Stomach (tissue), 4 donors: ENCODE data around the gene COIL.

ENCODE experiments used
- EP300 ChIP-seq: sonication (generic); formaldehyde crosslinking; IDR thresholded peaks from one replicate; pipeline ENCODE4 v1.6.1; 2017; ENCODE audit warnings: antibody characterized with exemption
- POLR2AphosphoS5 ChIP-seq, 3 donors: sonication (generic); formaldehyde crosslinking; IDR thresholded peaks; one replicate each; pipeline ENCODE4 v1.6.1; 2016; ENCODE audit warnings: antibody characterized with exemption in 3 of 3
- TF ChIP-seq, protein P1 (sequence below), 7 experiments: fragments of 450-650 bp in 4 of 7; fragments of 200-600 bp in 3 of 7; sonication (generic) in 3 of 7; IDR thresholded peaks; one replicate each; pipeline ENCODE4 v1.5.1; 2016 to 2019; ENCODE audit warnings: antibody characterized with exemption in 7 of 7, control low read depth in 2 of 7, mild to moderate bottlenecking in 1 of 7

- TF ChIP-seq, protein P1, sequence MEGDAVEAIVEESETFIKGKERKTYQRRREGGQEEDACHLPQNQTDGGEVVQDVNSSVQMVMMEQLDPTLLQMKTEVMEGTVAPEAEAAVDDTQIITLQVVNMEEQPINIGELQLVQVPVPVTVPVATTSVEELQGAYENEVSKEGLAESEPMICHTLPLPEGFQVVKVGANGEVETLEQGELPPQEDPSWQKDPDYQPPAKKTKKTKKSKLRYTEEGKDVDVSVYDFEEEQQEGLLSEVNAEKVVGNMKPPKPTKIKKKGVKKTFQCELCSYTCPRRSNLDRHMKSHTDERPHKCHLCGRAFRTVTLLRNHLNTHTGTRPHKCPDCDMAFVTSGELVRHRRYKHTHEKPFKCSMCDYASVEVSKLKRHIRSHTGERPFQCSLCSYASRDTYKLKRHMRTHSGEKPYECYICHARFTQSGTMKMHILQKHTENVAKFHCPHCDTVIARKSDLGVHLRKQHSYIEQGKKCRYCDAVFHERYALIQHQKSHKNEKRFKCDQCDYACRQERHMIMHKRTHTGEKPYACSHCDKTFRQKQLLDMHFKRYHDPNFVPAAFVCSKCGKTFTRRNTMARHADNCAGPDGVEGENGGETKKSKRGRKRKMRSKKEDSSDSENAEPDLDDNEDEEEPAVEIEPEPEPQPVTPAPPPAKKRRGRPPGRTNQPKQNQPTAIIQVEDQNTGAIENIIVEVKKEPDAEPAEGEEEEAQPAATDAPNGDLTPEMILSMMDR (IDR thresholded peaks at IDR 0.05) = no peak
- no peak for TF ChIP-seq EP300
- no peak for TF ChIP-seq POLR2AphosphoS5 (IDR thresholded peaks at IDR 0.05)
Observed at GRCh38 chr17:56947741-56948140, 13.1 kb downstream of the COIL start.
